T-helper 1 cell treated with Interleukin-12 subunit alpha and Interleukin-12 subunit beta and Interleukin-4 antibody, amounts not matched to agents 30 ng/mL and 1 ng/mL, for 36 hours (primary cell): Measurements from ENCODE around the gene FHL2. TPM values are rescaled to one million over a fixed set of nuclear protein-coding genes. Genes with fewer than 3 reads are reported as not detected.

ENCODE experiments used
- intact Hi-C: fragments of 100-400 bp; cut with micrococcal nuclease; formaldehyde crosslinking; loops from one replicate; pipeline ENCODE4 v1.15.1; 2024
- total RNA-seq: library from RNA; stranded (reverse); gene quantifications from 2 replicates; pipeline ENCODE4 v1.2.3, GENCODE V29; 2022

FHL2 gene
- total RNA-seq, 1 donor from 2014 or later: 4.8 TPM

DNA sequence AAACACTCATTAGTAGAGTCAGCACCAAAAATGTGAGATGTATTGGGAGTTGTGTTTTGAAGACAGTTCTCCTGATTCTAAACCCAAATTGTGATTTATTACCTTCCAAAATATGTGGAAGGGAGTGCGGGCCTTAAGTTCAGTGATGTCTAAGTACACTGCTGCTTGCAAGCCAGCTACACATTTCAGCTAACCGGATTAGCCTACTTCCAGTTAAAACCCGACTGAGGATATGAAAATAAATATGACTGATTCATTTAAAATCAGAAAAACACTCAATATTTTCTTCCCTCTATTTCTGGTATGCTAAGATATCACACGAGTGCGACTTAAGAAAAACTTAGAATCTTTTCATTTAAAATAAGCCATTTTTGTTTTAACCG, 907 bp downstream of the FHL2 start:
- intact Hi-C loops: loop anchor here (5.0 to 10.0 kb wide), 3 partner anchors 357 to 1973 kb away; partner anchors contain the start of gene UXS1

DNA sequence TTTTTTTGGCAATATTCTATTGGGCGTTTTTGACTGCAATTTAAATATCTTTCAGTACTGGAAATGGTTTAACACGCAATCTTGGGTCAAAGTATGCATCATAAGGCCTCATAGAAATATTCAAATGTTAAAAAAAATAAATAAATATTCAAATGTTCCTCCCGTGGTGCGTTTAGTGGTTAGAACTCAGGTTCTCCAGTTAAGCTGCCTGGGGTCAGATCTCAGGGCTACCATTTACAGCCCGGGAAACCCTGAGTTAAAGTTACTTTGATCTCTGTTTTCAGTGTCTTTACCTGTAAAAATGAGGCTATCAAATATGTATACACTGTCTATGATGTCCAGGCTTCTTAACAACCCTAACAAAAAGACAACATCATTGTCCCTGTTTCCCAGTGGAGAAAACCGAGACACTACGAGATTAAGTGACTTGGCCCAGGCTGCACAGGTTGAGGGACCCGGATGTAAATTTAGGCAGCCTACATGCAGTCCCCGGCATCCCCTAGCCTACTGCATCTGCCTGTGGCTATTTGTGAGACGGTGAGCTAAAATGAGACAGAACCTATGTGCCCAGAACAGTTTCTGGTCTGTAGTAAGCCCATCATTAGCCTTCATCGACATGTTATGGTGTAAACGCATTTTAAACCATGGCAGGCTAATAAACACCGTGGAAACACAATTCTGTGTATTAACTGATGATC, 1.7 kb downstream of the FHL2 start:
- intact Hi-C loops: loop anchor here (5.0 to 10.0 kb wide), 3 partner anchors 358 to 1972 kb away; partner anchors contain the start of gene UXS1

DNA sequence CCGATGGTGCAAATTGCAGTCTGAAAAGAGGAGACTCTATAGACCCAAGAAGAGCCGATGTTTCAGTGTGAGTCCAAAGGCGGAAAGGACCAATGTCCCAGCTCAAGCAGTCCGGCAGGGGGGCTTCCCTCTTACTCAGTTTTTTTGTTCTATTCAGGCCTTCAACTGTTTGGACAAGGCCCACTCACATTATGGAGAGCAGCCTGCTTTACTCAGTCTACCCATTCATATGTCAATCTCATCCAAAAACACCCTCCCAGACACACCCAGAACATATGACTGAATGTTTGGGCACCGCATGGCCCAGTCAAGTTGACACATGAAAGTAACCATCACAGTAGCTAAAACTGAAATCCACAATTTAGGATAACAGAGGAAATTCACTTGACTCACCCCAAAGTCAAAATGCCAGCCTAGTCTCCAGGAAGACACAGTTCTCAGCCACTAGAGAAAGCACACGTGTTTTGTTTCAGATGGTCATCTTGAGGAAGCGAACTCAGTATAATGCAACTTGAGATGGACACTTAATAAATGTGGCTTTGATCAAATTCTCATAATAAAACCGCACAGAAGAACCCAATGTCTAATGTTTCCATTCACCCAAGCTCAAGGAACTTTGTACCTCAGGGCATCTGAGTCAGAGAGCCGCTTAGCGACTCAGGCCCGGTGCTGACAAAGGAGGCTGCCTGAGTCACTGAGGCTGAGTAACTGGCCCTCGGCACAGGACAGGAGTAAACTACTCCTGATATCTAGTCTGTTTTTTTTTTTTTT, 2.4 kb downstream of the FHL2 start:
- intact Hi-C loops: loop anchor here (5.0 to 10.0 kb wide), 3 partner anchors 358 to 1972 kb away; partner anchors contain the start of gene UXS1

DNA sequence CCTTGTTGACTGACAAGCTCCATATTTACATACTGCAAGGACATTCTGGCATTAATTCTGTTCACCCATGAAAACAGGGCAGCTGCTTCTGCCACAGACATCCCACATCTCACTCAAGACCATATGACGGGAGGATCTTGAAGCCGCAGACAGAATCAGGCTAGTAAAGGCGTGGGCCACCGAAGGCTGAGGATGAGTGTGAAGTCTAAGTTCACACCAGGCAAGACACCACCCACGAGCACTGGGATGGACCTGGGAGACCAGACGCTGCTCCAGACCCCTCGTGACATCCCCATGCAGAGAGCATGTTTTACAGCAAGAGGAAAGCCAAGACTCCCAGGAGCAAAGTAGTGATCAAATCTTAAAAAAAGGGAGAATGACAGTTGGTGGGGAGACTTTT, 3.2 kb downstream of the FHL2 start:
- intact Hi-C loops: loop anchor here (5.0 to 10.0 kb wide), 3 partner anchors 359 to 1971 kb away; partner anchors contain the start of gene UXS1

DNA sequence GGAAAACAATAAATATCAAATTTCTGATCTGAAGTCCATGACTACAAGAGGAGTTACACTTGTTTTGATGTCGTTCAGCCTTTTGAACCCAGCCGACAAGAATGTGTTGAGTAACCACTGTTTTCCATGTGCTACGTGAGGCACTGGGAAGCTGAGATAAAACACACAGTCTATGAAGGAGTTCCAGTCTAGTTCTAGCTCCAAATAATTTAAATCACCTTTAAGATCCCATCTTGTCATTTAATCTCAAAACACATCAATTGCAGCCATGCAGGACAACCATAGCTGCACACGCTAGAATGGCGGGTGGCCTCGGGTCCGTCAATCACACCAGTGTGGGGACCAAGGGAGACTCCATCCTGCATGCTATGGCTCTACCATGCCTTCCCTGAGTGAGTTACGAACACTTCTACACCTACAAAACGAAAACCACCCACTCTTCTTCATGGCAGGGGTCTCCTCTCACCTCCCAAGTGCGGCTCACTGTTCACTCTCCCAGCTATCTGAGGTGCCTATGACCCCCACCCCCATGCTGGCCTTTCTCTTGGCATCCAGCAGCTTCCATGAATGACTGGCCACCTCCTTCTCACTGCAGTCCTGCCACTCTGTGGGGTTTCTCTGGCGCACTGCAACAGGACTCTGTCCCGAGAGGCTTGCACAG, 3.8 kb downstream of the FHL2 start:
- intact Hi-C loops: loop anchor here (5.0 to 10.0 kb wide), 3 partner anchors 360 to 1970 kb away; partner anchors contain the start of gene UXS1

DNA sequence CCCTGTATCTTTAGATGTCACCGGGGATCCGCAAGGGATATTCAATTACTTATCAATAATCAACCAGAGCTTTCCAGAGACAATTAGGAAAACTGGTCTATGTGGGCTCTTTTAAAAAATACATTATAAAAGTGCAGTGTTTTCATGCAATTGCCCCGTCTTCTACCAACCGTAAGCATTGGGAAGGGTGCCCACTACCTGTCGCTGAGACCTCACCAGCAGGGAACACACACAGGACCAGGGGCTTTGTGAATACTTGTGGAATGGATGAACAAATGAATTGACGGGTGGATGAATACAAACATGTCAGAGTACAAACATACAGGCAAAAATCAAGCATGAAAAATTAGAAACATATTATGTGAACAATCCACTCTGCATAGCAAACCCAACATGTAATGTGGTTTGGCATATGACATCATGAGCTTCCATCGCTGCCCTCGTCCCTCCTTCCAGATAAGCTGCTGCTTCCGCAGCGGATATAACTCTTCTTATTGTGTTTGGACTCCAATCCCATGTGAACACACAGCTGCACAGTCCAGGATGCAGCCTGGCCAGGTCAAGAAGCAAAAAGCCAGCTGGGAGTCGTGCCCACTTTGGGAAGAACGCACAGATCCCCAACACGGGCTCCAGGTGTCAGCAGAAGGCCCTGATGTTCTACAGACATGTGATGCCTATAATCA, 5.3 kb downstream of the FHL2 start:
- intact Hi-C loops: loop anchor here (10.0 kb wide), 2 partner anchors 361 to 1969 kb away; no protein-coding TSS in a partner anchor

DNA sequence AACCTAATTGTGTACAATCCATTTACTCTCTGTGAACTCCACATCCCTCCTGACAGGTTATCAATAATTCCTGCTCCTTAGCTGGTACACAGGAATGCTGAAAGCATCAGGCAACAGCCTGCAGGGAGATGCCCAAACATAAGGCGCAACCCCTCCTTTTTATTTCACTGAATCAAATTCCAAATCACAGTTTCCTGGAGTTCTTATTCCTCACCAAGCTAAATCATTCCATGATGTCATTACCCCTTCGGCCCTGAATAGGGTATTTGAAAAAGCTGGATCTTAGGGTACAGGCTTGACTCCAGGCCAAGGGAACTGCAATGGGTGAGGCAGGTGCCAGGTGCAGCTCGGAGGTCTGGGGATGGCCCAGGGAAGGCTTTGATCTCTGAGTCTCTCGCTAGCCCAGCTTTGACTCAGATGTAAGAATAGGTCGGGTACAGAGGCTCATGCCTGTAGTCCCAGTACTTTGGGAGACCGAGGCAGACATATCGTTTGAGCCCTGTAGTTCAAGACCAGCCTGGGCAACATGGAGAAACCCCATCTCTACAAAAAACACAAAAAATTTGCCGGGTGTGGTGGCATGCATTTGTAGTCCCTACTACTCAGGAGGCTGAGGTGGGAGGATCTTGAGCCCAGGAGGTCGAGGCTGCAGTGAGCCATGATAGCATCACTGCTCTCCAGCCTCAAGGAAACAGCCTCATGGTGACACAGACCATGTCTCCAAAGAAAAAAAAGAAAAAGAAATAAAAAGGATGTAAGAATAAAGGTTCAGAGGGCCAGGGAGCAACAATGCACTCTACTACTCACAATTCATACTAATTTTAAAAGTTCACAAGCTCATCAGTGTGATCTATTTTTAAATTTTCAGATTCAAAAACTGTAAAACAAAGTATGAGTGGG, 6.8 kb downstream of the FHL2 start:
- intact Hi-C loops: loop anchor here (10.0 kb wide), 2 partner anchors 363 to 1967 kb away; no protein-coding TSS in a partner anchor

DNA sequence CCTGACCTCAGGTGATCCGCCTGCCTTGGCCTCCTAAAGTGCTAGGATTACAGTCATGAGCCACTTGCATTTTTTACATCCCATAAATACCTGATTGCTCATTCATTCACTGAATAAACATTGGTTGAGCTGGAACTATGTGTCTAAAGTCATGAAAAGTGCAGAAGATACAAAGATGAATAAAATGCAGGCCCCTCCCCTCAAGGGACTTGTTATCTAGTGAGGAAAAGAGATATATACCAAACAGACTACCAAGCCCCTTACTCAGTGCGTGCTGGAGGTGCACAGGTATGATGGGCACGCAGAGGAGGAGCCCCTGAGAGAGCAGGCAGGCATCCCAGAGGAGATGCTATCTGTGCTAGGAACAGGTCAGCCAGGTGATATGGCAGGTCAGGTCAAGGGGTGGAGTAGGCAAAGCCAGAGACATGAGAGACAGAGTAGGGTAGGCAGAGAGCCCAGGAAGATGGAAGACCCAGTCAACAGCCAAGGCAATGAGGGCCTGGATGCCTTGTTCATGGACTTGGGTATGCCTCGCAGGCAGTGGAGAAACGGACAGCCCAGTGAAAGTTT, 7.7 kb downstream of the FHL2 start:
- intact Hi-C loops: loop anchor here (10.0 kb wide), 2 partner anchors 364 to 1966 kb away; no protein-coding TSS in a partner anchor

DNA sequence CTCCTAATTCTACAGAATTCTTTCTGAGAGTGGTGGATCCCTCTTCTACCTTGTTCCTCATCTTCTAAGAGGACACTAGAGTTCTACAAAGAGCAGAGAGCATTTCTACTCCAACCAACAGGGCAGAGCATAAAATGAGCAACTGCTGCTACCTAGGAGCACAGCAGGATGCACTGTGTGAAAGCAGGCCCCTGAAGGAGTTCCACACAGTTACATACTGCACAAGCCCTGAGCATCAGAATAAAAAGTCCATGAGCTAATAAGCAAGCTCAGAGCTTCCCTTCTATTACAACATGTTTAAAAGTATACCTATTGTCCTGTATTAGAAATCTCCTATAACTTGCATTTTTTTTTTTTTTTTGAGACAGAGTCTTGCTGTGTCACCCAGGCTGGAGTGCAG, 8.4 kb downstream of the FHL2 start:
- intact Hi-C loops: loop anchor here (10.0 kb wide), 2 partner anchors 364 to 1966 kb away; no protein-coding TSS in a partner anchor

DNA sequence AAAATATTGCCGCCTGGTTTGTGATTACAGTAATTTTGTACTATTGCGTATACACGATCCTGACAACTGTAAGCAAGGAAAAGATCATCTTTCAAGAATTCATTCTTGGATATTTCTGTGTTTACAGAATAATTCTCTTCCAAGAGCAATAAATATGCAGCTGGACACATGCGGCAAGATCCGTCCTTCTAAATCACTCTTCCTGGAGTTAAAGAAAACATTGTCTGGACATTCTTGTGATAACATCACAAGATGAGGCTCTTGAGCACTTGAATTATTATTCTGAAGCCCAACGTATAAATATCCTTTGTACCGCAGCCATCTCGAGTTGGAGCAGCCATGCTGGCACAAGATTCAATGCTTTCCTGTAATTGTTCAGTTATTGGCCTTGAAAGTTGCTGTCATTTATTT, 9.9 kb downstream of the FHL2 start:
- intact Hi-C loops: no loop called here

DNA sequence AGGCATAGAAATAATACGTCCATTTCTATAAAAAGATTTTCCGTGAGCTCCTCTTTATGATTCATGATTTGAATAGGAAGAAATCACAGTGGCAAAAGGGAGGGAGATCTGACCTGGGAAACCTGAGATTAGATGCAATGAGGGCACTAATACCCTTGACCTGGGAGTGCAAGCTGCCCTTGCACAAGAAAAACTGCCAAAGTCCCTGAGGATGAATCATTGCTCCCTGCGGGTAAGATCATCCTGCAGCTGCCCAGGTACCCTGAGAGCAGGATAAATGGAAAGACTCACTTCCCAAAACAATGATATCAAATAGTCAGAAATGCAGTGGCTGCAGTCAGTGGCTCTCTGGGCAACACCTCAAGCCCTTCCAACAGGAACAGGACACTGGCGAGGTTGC, 11.6 kb downstream of the FHL2 start:
- intact Hi-C loops: no loop called here

DNA sequence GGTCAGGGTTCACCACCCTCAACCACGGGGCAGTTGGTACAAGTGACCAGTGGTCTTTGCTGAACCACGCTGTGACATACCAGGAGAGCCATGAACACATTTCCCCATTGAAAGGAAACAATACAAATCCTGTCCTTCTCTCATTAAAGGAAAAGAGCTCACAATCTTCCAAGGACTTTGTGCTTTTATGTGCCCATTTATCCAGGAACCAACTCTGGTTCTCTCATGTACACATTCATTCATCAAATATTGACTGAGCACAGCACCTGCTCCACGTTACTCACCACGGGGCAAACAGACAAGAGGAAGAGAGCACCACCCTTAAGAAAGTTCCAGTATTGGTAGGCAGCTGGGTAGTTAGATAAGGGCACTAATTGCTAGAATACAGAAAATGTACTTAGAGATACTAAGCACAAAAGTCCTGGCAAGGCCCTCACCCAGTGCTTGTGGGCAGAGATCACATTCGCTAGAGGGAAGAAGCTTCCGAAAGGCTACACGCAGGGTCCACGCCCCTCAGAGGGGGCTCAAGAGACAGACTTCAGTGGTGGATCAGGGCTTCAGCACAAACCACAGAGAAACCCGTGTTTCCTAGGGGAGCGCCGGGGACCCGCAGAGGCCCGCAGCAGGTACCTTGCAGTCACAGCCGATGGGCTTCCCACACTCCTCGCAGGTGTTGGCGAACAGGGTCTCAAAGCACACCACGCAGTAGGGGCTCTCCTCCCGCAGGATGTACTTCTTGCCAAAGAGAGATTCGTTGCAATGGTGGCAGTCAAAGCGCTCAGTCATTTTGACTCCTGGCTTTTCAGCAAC, 12.9 kb downstream of the FHL2 start:
- intact Hi-C loops: no loop called here

DNA sequence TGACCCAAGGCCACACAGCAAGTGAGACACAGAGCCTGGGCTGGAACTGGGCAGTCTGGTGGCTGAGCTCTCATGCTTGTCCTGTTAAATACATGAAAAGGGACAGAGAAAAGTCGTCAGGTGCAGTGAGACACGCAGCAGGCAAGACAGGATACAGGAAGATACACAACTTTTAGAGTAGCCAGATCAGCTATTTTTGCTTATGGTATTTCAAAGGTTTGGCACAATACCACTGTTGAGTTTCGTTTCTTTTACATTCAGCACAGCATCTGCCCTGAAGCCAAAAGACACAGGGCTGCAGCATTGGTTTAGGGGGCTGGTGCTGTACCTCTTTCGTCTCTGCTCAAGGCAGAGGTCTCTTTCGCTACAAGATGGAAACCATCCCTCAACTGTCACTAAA, 14.0 kb downstream of the FHL2 start:
- intact Hi-C loops: no loop called here

DNA sequence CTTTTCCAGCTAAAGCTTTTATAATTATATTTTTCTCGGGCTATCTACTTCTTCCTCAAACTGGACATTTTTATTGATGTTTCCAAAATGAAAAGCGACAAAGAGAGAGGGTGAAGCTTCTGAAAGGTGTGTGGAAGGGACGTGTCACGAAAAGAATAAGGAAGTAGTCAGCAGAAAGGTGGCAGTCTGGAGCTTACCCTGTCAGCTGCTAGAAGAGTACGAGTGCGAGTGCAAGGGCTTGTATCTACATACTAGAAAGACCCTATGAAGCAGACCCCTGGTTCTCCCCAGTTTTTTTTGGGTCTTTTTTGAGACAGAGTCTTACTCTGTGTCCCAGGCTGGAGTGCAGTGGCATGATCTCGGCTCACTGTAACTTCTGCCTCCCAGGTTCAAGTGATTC, 14.6 kb downstream of the FHL2 start:
- intact Hi-C loops: no loop called here

DNA sequence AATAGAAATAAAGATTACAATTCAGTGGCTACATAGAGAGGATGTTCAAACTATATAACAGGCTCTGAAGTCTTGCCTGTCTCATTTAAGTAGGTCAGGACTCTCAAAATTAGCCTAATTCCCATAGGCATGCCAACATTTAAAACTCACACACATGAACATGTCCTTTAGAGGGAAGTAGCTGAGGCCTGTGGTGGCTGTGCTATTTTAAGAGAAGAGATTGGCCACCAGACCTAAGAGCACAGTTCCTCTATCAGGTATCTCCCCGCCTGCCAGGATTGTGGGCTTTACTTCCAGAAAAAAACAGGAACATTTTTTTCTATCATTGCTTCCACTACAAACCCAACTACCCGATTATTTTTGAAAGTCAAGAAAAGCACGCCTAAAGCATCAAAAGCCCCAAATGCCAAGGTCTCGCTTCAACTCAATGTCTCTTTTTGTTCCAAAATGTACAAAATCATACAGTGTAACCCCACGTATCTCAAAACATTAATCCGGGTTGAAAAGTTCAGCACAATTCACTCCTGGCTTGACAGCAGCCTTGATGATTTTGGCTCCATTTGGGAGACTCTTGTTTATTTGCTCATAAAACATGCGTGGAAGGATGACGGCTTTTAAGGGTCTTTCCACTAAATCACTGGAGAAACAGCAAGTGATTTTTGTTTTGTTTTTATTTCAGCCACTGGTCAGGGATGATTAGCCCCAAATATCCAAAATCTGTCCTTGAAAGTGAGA, 15.3 kb downstream of the FHL2 start:
- intact Hi-C loops: no loop called here

DNA sequence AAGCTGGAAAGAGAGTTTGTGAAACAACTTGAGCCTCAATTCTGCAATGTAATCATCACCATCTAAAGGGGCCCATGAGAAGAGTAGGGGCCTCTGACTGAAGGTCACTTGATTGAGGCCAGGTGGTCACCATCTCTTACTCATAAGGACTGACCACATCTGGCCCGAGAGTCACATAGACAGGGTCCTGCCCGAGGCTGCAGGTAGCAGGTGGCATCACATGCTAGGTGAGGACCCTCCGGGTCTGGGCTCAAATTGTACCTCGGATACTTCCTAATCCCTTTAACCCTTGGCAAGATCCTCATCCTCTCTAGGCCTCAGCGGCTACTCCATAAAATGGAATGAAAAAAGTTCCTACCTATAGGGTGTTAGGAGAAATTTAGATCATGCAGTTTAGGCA, 16.7 kb downstream of the FHL2 start:
- intact Hi-C loops: no loop called here

DNA sequence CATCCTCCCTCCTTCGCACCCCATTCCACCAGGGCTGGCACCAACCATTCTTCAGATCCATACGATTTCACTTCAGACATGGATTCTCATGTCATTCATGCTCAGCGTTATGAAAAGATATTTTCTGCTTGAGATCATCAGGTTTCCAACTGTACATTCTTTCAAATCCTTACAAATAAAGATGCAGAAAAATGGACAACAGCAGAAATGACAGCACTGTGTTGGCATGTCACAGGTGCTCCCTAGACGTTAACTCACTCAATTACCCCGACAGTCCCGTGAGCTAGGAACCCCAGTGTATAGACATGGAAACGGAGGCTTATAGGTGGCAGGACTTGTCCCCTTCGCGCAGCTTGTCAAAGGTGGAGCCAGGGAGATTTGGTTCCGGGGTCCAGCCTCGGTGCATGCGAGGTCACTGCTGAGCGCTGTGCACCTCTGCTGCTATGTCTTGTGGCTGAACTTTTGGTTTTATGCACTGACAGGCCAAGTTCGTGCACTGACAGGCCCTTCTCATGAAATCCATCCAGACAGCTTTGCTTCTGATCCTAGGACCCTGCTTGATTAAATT, 17.7 kb downstream of the FHL2 start:
- intact Hi-C loops: no loop called here
